Fibroblast of lung (primary cell): Measurements from ENCODE around the gene SLC4A3. TPM values are rescaled to one million over a fixed set of nuclear protein-coding genes. Genes with fewer than 3 reads are reported as not detected.
"Not testable (repeated sequence)": the region's sequence is repeated elsewhere in the genome, so short reads cannot be mapped to it uniquely, and the experiment has no call there.

Experiments
- DNase-seq, 2 donors: peaks; one replicate each; pipeline versions ENCODE4 v3.0.0 to v3.0.0-alpha.2; 2010; ENCODE audit warnings: low read depth in 2 of 2
- H2AFZ ChIP-seq: 2 replicates; pipeline ENCODE4 v1.5.1; 2012; ENCODE audit warnings: low read length, control low read depth, inconsistent platforms
- H3K27ac ChIP-seq: 2 replicates; pipeline ENCODE4 v1.5.1; 2011; ENCODE audit warnings: low read length, control low read depth; ENCODE audit not compliant: insufficient read depth
- H3K27me3 ChIP-seq: 2 replicates; pipeline ENCODE4 v1.5.1; 2011; ENCODE audit warnings: mild to moderate bottlenecking, low read length; ENCODE audit not compliant: control insufficient read depth, insufficient read depth
- H3K36me3 ChIP-seq: 2 replicates; pipeline ENCODE4 v1.5.1; 2011; ENCODE audit warnings: low read length; ENCODE audit not compliant: control insufficient read depth, insufficient read depth
- H3K4me1 ChIP-seq: 2 replicates; pipeline ENCODE4 v1.5.1; 2011; ENCODE audit warnings: low read length; ENCODE audit not compliant: control insufficient read depth, insufficient read depth; ENCODE audit errors: extremely low read depth
- H3K4me2 ChIP-seq: 2 replicates; pipeline ENCODE4 v1.5.1; 2011; ENCODE audit warnings: low read length, control low read depth; ENCODE audit not compliant: insufficient read depth; ENCODE audit errors: extremely low read depth
- H3K4me3 ChIP-seq, 4 experiments: fragments of 200-600 bp in 1 of 4; sonication (generic) in 1 of 4; replicated peaks in 1 of 4; 2 replicates each; pipeline ENCODE4 v1.5.1; 2011 to 2016; ENCODE audit warnings: low read length in 4 of 4, low read depth in 3 of 4, mild to moderate bottlenecking in 3 of 4, control low read depth in 2 of 4, inconsistent platforms in 1 of 4, mixed read lengths in 1 of 4; ENCODE audit not compliant: insufficient read depth in 1 of 4; ENCODE audit errors: control extremely low read depth in 1 of 4
- H3K79me2 ChIP-seq: 2 replicates; pipeline ENCODE4 v1.5.1; 2012; ENCODE audit warnings: mild to moderate bottlenecking, low read length, inconsistent platforms; ENCODE audit not compliant: control insufficient read depth, insufficient read depth
- H3K9ac ChIP-seq: 2 replicates; pipeline ENCODE4 v1.5.1; 2011; ENCODE audit warnings: mild to moderate bottlenecking, low read length, control low read depth; ENCODE audit not compliant: insufficient read depth
- H3K9me3 ChIP-seq: 2 replicates; pipeline ENCODE4 v1.5.1; 2012; ENCODE audit warnings: low read depth, low read length; ENCODE audit not compliant: control insufficient read depth, insufficient read depth
- H4K20me1 ChIP-seq: 2 replicates; pipeline ENCODE4 v1.5.1; 2011; ENCODE audit warnings: low read length; ENCODE audit not compliant: control insufficient read depth, insufficient read depth; ENCODE audit errors: extremely low read depth
- EZH2 ChIP-seq: IDR thresholded peaks from 2 replicates; pipeline ENCODE4 v1.5.1; 2012; ENCODE audit warnings: low read length, control low read depth, mild to moderate bottlenecking; ENCODE audit errors: missing control alignments
- polyA plus RNA-seq, 2 donors: library from polyadenylated mRNA; depleted of rRNA in 1 of 2; stranded (reverse) in 1 of 2; unstranded in 1 of 2; fragments of >200 nt; gene quantifications; 2 replicates each; pipeline ENCODE4 v1.2.1, GENCODE V29; 2011 to 2012; ENCODE audit warnings: missing spikeins in 1 of 2
- total RNA-seq: library from RNA; depleted of rRNA; stranded (reverse); fragments of >200 nt; gene quantifications from 2 replicates; pipeline ENCODE4 v1.2.1, GENCODE V29; 2014
- TF ChIP-seq, protein P1 (sequence below), 2 donors: IDR thresholded peaks in 1 of 2; conservative IDR thresholded peaks in 1 of 2; 1 replicate in 1 of 2; 2 replicates in 1 of 2; pipeline ENCODE4 v1.5.1; 2011 to 2012; ENCODE audit warnings: low read length in 2 of 2, control low read depth in 1 of 2, inconsistent platforms in 1 of 2, low read depth in 1 of 2, mild to moderate bottlenecking in 1 of 2

SLC4A3 gene
- total and polyA plus RNA-seq, 2 donors (not counting 1 experiment from before 2014, with no cell fraction given): 1.4 to 1.5 TPM

GRCh38 chr2:219680958-219681693 is 53.7 kb downstream of the SLC4A3 start:
- Histone ChIP-seq H3K9ac (no peak overlapping the region), H3K36me3 (no peaks in the 10 kb centered on the region), H4K20me1 (no peaks in the 10 kb centered on the region), H3K79me2 (no peaks in the 10 kb centered on the region), H3K27ac (no peak overlapping the region), H3K4me1 (no peaks in the 10 kb centered on the region), H3K4me2 (no peak overlapping the region), H2AFZ (no peak overlapping the region), H3K4me3 (no peak overlapping the region), H3K9me3 (no peaks in the 10 kb centered on the region), H3K27me3 (peaks cover 2% of the 10 kb centered on the region)
- DNase-seq: no peak
- no peak for TF ChIP-seq EZH2
- TF ChIP-seq, protein P1, sequence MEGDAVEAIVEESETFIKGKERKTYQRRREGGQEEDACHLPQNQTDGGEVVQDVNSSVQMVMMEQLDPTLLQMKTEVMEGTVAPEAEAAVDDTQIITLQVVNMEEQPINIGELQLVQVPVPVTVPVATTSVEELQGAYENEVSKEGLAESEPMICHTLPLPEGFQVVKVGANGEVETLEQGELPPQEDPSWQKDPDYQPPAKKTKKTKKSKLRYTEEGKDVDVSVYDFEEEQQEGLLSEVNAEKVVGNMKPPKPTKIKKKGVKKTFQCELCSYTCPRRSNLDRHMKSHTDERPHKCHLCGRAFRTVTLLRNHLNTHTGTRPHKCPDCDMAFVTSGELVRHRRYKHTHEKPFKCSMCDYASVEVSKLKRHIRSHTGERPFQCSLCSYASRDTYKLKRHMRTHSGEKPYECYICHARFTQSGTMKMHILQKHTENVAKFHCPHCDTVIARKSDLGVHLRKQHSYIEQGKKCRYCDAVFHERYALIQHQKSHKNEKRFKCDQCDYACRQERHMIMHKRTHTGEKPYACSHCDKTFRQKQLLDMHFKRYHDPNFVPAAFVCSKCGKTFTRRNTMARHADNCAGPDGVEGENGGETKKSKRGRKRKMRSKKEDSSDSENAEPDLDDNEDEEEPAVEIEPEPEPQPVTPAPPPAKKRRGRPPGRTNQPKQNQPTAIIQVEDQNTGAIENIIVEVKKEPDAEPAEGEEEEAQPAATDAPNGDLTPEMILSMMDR (conservative IDR thresholded peaks at IDR 0.05 in 1 of 2, IDR thresholded peaks at IDR 0.05 in 1 of 2; ENCODE audit: low read depth in 1 of 2, low read length in 2 of 2): no peak

GRCh38 chr2:219681694-219682300 is 54.4 kb downstream of the SLC4A3 start:
- DNase-seq: peak in 1 of 2 donors; percentile 77
- TF ChIP-seq, protein P1 (conservative IDR thresholded peaks at IDR 0.05 in 1 of 2, IDR thresholded peaks at IDR 0.05 in 1 of 2; ENCODE audit: low read depth in 1 of 2, low read length in 2 of 2): no peak
- TF ChIP-seq EZH2: no peak
- no peak overlapping the region for H3K4me2 ChIP-seq
- no peaks in the 10 kb centered on the region for H4K20me1 ChIP-seq
- H3K4me1 ChIP-seq: no peaks in the 10 kb centered on the region
- peaks cover 2% of the 10 kb centered on the region for H3K27me3 ChIP-seq
- H3K9me3 ChIP-seq: no peaks in the 10 kb centered on the region
- H3K4me3 ChIP-seq: no peak overlapping the region
- H3K27ac ChIP-seq: no peak overlapping the region
- H3K79me2 ChIP-seq: no peaks in the 10 kb centered on the region
- H3K9ac ChIP-seq: no peak overlapping the region
- no peaks in the 10 kb centered on the region for H3K36me3 ChIP-seq
- H2AFZ ChIP-seq: no peak overlapping the region

GRCh38 chr2:219683474-219683873 is 56.0 kb downstream of the SLC4A3 start:
- not testable (repeated sequence) for H3K27me3 ChIP-seq, H3K9me3 ChIP-seq, H3K4me1 ChIP-seq, H3K79me2 ChIP-seq, DNase-seq, H3K4me3 ChIP-seq, H2AFZ ChIP-seq, H3K9ac ChIP-seq, H4K20me1 ChIP-seq, H3K4me2 ChIP-seq, H3K27ac ChIP-seq, H3K36me3 ChIP-seq
